ENCODE results near the gene ZNF532.
"Not testable (repeated sequence)": the region's sequence is repeated elsewhere in the genome, so short reads cannot be mapped to it uniquely, and the experiment has no call there.

ZNF532 gene

GRCh38 chr18:58903533-58903932 lies 38.9 kb downstream of the ZNF532 start:
- DNase-seq (ENCODE audit: low read depth, low spot score), result no peak
- TF ChIP-seq FOXP2 (optimal IDR thresholded peaks at IDR 0.05; ENCODE audit: control extremely low read depth, extremely low read length, insufficient read depth) (no peak), POLR2AphosphoS5 (IDR thresholded peaks at IDR 0.05; ENCODE audit: borderline replicate concordance, low read depth, low read length) (no peak), EZH2 (IDR thresholded peaks at IDR 0.05) (no peak)
- peaks cover 57% of the 10 kb centered on the region for H3K36me3 ChIP-seq (ENCODE audit: insufficient read depth, low read length)
- no peaks in the 10 kb centered on the region for H3K9me3 ChIP-seq (ENCODE audit: low read depth, low read length)
- no peak overlapping the region for H3K4me3 ChIP-seq
- no peak overlapping the region for H3K9ac ChIP-seq (ENCODE audit: insufficient read length)
- no peak overlapping the region for H3K27ac ChIP-seq

DNA sequence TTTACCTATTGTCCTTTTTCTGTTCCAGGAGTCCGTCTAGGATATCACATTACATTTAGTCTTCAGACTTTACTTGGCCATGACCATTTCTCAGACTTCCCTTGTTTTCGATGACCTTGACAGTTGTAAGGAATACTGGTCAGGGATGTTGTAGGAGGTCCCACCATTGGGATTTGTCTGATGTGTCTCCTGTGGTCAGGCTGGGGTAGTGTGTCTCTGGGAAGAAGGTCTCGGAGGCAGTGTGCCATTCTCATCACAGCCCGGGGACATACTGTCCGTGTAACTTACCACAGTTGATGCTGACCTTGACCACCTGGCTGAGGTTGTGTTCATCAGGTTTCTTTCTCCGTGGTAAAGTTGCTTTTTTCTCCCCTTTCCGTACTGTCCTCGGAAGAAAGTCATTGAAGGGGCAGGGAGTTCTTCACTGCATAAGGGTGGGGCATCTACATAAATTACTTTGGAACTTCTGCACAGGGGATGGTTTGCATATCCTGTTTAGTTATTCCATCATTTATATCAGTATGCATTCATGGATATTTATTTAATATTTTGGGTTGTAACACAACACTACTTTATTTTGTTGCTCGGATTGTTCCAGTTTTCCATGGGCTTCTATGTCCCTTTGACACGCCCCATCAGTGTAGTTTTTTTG lies 41.2 kb downstream of the ZNF532 start:
- no peak for DNase-seq (ENCODE audit: low read depth, low spot score)
- Histone ChIP-seq H3K9ac (ENCODE audit: insufficient read length) (no peak overlapping the region), H3K4me3 (no peak overlapping the region), H3K27ac (no peak overlapping the region), H3K9me3 (ENCODE audit: low read depth, low read length) (no peaks in the 10 kb centered on the region), H3K36me3 (ENCODE audit: insufficient read depth, low read length) (peaks cover 55% of the 10 kb centered on the region)
- TF ChIP-seq POLR2AphosphoS5 (IDR thresholded peaks at IDR 0.05; ENCODE audit: borderline replicate concordance, low read depth, low read length) (no peak), FOXP2 (optimal IDR thresholded peaks at IDR 0.05; ENCODE audit: control extremely low read depth, extremely low read length, insufficient read depth) (no peak), EZH2 (IDR thresholded peaks at IDR 0.05) (no peak)

GRCh38 chr18:58908006-58908405 lies 43.3 kb downstream of the ZNF532 start:
- no peak for DNase-seq (ENCODE audit: low read depth, low spot score)
- peaks cover 48% of the 10 kb centered on the region for H3K36me3 ChIP-seq (ENCODE audit: insufficient read depth, low read length)
- TF ChIP-seq POLR2AphosphoS5 (IDR thresholded peaks at IDR 0.05; ENCODE audit: borderline replicate concordance, low read depth, low read length), result no peak
- no peaks in the 10 kb centered on the region for H3K9me3 ChIP-seq (ENCODE audit: low read depth, low read length)
- H3K27ac ChIP-seq, result no peak overlapping the region
- H3K9ac ChIP-seq (ENCODE audit: insufficient read length), result no peak overlapping the region
- H3K4me3 ChIP-seq, result no peak overlapping the region

- Histone ChIP-seq H3K36me3 (ENCODE audit: insufficient read depth, low read length) (peaks cover 42% of the 10 kb centered on the region), H3K27ac (no peak overlapping the region), H3K9me3 (ENCODE audit: low read depth, low read length) (no peaks in the 10 kb centered on the region), H3K9ac (ENCODE audit: insufficient read length) (no peak overlapping the region), H3K4me3 (no peak overlapping the region)
- no peak for DNase-seq (ENCODE audit: low read depth, low spot score)
- TF ChIP-seq FOXP2 (optimal IDR thresholded peaks at IDR 0.05; ENCODE audit: control extremely low read depth, extremely low read length, insufficient read depth) (no peak), POLR2AphosphoS5 (IDR thresholded peaks at IDR 0.05; ENCODE audit: borderline replicate concordance, low read depth, low read length) (no peak), EZH2 (IDR thresholded peaks at IDR 0.05) (no peak)
Measured at GRCh38 chr18:58909521-58909920, 44.8 kb downstream of the ZNF532 start.

GRCh38 chr18:58911241-58911640 lies 46.6 kb downstream of the ZNF532 start:
- H3K27ac ChIP-seq, result no peak overlapping the region
- DNase-seq (ENCODE audit: low read depth, low spot score), result no peak
- H3K36me3 ChIP-seq (ENCODE audit: insufficient read depth, low read length), result peaks cover 32% of the 10 kb centered on the region
- no peak overlapping the region for H3K4me3 ChIP-seq
- no peaks in the 10 kb centered on the region for H3K9me3 ChIP-seq (ENCODE audit: low read depth, low read length)
- no peak overlapping the region for H3K9ac ChIP-seq (ENCODE audit: insufficient read length)
- TF ChIP-seq POLR2AphosphoS5 (IDR thresholded peaks at IDR 0.05; ENCODE audit: borderline replicate concordance, low read depth, low read length), result no peak
- no peak for TF ChIP-seq EZH2 (IDR thresholded peaks at IDR 0.05)
- TF ChIP-seq FOXP2 (optimal IDR thresholded peaks at IDR 0.05; ENCODE audit: control extremely low read depth, extremely low read length, insufficient read depth), result no peak

DNA sequence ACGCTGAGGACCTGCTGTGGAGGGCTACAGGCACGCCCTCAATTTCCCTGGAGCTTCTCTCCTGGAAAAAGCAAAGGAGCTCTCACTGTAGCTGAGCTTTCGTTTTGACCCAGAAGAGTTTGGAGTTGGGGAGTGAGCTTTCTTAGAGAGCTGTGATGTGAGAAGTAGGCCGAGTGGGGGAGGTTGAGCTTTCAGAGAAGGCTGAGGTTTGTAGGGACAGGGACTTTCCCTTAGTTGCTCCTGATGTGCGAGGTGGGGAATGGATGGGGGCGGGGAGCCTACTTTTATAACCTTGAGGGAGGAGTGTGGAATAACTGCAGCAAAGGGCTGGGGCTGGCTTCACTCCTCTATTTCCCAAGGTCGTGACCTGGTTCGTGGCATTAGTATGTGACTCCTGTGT lies 47.1 kb downstream of the ZNF532 start:
- Histone ChIP-seq H3K9ac (ENCODE audit: insufficient read length) (no peak overlapping the region), H3K36me3 (ENCODE audit: insufficient read depth, low read length) (peaks cover 33% of the 10 kb centered on the region), H3K27ac (no peak overlapping the region), H3K4me3 (no peak overlapping the region), H3K9me3 (ENCODE audit: low read depth, low read length) (no peaks in the 10 kb centered on the region)
- no peak for DNase-seq (ENCODE audit: low read depth, low spot score)
- TF ChIP-seq FOXP2 (optimal IDR thresholded peaks at IDR 0.05; ENCODE audit: control extremely low read depth, extremely low read length, insufficient read depth) (no peak), EZH2 (IDR thresholded peaks at IDR 0.05) (no peak), POLR2AphosphoS5 (IDR thresholded peaks at IDR 0.05; ENCODE audit: borderline replicate concordance, low read depth, low read length) (no peak)

DNA sequence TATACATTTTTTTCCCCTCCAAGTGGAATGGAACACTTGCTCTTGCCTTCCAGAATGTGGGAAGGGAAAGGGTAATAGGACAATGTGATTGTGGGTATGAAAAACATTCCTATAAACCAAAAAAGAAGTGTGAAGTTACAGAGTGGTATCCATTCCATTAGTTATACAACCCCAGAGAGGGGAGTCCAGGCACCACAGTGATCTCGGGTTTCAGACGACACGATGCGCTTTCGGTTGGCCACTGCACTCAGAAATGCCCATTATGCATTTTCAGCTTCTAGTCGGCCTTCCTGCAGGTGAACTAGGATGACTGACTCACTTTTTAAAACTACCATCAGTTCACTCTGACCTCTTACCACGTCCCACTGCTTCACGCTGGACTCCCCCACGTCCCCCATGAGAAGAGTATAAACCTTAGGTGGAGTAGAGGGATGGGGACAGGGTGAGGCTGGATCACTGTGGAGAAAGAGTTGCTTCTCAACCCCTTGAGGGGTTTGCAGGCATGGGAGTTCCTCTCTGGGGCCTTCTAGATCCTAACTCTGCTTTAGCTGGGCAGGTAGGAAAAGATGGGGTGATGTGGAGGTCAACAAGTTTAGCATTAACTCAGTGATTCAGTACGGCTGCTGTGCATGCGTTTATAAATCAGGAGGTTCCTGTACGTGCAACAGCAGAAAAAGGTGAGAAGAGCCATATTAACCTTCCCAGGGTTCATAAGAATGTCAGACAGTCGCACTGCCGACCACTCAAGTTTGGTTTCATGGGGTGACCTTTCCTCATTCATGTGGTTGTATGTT lies 50.5 kb downstream of the ZNF532 start:
- DNase-seq (ENCODE audit: low read depth, low spot score), result no peak
- peak overlapping the region; percentile 46; the same call in 1 of the 2 replicates for H3K27ac ChIP-seq
- H3K4me3 ChIP-seq, result no peak overlapping the region
- no peaks in the 10 kb centered on the region for H3K9me3 ChIP-seq (ENCODE audit: low read depth, low read length)
- TF ChIP-seq FOXP2 (optimal IDR thresholded peaks at IDR 0.05; ENCODE audit: control extremely low read depth, extremely low read length, insufficient read depth) (no peak), EZH2 (IDR thresholded peaks at IDR 0.05) (no peak), POLR2AphosphoS5 (IDR thresholded peaks at IDR 0.05; ENCODE audit: borderline replicate concordance, low read depth, low read length) (no peak)
- peaks cover 58% of the 10 kb centered on the region for H3K36me3 ChIP-seq (ENCODE audit: insufficient read depth, low read length)
- no peak overlapping the region for H3K9ac ChIP-seq (ENCODE audit: insufficient read length)

- Histone ChIP-seq H3K36me3 (ENCODE audit: insufficient read depth, low read length) (peaks cover 61% of the 10 kb centered on the region), H3K27ac (peak overlapping the region; percentile 46), H3K4me3 (no peak overlapping the region), H3K9ac (ENCODE audit: insufficient read length) (no peak overlapping the region), H3K9me3 (ENCODE audit: low read depth, low read length) (no peaks in the 10 kb centered on the region)
- TF ChIP-seq POLR2AphosphoS5 (IDR thresholded peaks at IDR 0.05; ENCODE audit: borderline replicate concordance, low read depth, low read length), result no peak
- DNase-seq (ENCODE audit: low read depth, low spot score), result no peak
Measured at GRCh38 chr18:58915995-58916394, 51.3 kb downstream of the ZNF532 start.

- peaks cover 89% of the 10 kb centered on the region for H3K36me3 ChIP-seq (ENCODE audit: insufficient read depth, low read length)
- not testable (repeated sequence) for H3K27ac ChIP-seq
Measured at GRCh38 chr18:58919934-58920333, 55.3 kb downstream of the ZNF532 start.

More at GRCh38 chr18:58919934-58920333, 55.3 kb downstream of the ZNF532 start:
- H3K9ac ChIP-seq (ENCODE audit: insufficient read length); H3K4me3 ChIP-seq; H3K9me3 ChIP-seq (ENCODE audit: low read depth, low read length); DNase-seq (ENCODE audit: low read depth, low spot score): not testable (repeated sequence)

All from SK-N-MC (cell line).